ENCODE data around the gene UBE3B.

The UBE3B gene

DNA sequence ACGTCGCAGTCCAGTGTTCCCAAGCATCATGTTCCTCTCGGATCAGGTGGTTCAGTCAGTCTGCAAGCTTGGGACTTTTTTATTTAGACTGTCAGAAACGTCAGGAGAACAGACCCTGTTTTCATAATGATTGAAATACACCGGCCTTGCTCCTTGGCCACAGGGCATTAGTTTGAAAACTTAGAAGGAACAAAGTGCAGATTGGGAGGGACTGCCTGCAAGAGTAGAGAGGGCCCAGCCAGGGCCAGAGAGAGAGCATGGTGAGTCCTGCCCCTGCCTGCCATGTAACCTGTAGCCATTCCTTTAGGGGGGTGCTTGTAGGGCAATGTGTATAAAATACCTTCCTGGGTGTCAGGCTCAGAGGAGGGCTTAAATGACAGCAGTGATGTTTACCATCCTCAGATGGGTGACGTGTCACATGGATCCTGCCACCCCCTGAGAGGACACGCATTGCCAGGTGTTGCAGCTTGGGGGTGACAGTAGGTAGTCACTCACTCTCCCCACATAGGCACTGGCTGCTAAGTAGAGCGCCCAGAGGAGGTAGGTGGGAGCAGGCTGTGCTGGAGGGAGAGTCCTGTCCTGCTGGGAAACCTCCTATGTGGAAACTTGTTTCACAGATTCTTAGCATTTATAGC is 50.2 kb downstream of the UBE3B start:
- Histone ChIP-seq H3K9me2 (ENCODE audit: low read depth, low read length) (no peaks in the 10 kb centered on the region), H3K4me2 (ENCODE audit: low read length) (no peak overlapping the region), H2AFZ (ENCODE audit: low read length) (no peak overlapping the region), H3K27me3 (ENCODE audit: insufficient read depth, low read length) (no peaks in the 10 kb centered on the region), H3K4me1 (ENCODE audit: insufficient read depth, low read length, severe bottlenecking) (no peaks in the 10 kb centered on the region), H3K27ac (ENCODE audit: low read depth, low read length, poor library complexity, severe bottlenecking) (no peak overlapping the region), H3K79me2 (ENCODE audit: insufficient read depth, low read length) (no peaks in the 10 kb centered on the region), H3K9me3 (ENCODE audit: low read length) (no peaks in the 10 kb centered on the region), H3K9ac (ENCODE audit: low read length) (no peak overlapping the region), H3K36me3 (ENCODE audit: insufficient read depth, low read length) (no peaks in the 10 kb centered on the region), H4K20me1 (ENCODE audit: insufficient read depth, low read length) (no peaks in the 10 kb centered on the region), H3F3A (ENCODE audit: insufficient read depth, low read length) (no peaks in the 10 kb centered on the region), H3K4me3 (ENCODE audit: low read depth, low read length, poor library complexity, severe bottlenecking) (no peak overlapping the region)
- TF ChIP-seq EZH2 (IDR thresholded peaks at IDR 0.05; ENCODE audit: borderline replicate concordance, low read length), result no peak
- TF ChIP-seq, protein P1, sequence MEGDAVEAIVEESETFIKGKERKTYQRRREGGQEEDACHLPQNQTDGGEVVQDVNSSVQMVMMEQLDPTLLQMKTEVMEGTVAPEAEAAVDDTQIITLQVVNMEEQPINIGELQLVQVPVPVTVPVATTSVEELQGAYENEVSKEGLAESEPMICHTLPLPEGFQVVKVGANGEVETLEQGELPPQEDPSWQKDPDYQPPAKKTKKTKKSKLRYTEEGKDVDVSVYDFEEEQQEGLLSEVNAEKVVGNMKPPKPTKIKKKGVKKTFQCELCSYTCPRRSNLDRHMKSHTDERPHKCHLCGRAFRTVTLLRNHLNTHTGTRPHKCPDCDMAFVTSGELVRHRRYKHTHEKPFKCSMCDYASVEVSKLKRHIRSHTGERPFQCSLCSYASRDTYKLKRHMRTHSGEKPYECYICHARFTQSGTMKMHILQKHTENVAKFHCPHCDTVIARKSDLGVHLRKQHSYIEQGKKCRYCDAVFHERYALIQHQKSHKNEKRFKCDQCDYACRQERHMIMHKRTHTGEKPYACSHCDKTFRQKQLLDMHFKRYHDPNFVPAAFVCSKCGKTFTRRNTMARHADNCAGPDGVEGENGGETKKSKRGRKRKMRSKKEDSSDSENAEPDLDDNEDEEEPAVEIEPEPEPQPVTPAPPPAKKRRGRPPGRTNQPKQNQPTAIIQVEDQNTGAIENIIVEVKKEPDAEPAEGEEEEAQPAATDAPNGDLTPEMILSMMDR (IDR thresholded peaks at IDR 0.05; ENCODE audit: low read length), result no peak

DNA sequence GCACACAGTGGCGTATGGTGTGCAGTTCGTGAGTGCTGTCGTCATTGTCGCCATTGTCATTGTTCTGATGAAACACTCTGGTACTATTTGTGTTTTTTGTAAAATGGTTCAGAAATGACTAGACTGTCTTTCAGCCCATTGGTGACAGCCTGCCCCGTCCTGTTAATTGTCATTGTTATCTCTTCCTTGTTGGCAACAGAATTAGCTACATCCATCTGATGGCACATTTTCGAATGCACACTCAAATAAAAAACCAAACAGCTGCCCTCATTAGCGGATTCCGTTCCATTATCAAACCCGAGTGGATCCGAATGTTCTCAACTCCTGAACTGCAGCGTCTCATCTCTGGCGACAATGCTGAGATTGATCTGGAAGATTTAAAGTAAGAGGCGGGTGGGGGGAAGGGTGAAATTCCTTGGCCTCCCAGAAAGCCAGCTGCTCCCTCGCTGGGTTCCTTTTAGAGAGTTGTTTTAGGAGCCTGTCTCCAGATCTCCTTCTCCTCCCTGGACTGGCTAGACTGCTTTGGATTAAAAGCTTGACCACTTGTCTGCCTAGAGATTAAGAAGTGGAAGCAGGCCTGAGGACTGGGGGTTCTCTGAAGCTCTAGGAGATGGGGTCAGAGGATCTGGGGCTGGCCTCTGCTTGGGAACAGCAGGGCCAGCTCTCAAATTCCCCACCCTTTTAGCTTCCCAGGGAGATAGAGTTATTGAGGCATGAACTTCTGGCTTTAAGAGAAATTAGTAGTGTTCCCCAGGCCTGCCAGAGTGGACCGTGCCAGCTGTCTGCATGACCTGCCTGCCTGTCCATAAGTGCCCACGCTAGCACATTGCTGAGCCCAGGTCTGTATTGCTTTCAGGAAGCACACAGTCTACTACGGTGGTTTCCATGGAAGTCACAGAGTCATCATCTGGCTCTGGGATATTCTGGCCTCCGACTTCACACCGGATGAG is 52.5 kb downstream of the UBE3B start:
- Histone ChIP-seq H2AFZ (ENCODE audit: low read length) (no peak overlapping the region), H3K9me3 (ENCODE audit: low read length) (no peaks in the 10 kb centered on the region), H3K27ac (ENCODE audit: low read depth, low read length, poor library complexity, severe bottlenecking) (no peak overlapping the region), H3K9ac (ENCODE audit: low read length) (no peak overlapping the region), H3K27me3 (ENCODE audit: insufficient read depth, low read length) (no peaks in the 10 kb centered on the region), H3K4me2 (ENCODE audit: low read length) (no peak overlapping the region), H3F3A (ENCODE audit: insufficient read depth, low read length) (no peaks in the 10 kb centered on the region), H3K4me3 (ENCODE audit: low read depth, low read length, poor library complexity, severe bottlenecking) (no peak overlapping the region), H3K79me2 (ENCODE audit: insufficient read depth, low read length) (no peaks in the 10 kb centered on the region), H4K20me1 (ENCODE audit: insufficient read depth, low read length) (no peaks in the 10 kb centered on the region), H3K4me1 (ENCODE audit: insufficient read depth, low read length, severe bottlenecking) (no peaks in the 10 kb centered on the region), H3K36me3 (ENCODE audit: insufficient read depth, low read length) (no peaks in the 10 kb centered on the region), H3K9me2 (ENCODE audit: low read depth, low read length) (no peaks in the 10 kb centered on the region)
- TF ChIP-seq, protein P1 (IDR thresholded peaks at IDR 0.05; ENCODE audit: low read length), result no peak
- no peak for TF ChIP-seq EZH2 (IDR thresholded peaks at IDR 0.05; ENCODE audit: borderline replicate concordance, low read length)

- H3K9ac ChIP-seq (ENCODE audit: low read length), result no peak overlapping the region
- H3K36me3 ChIP-seq (ENCODE audit: insufficient read depth, low read length), result no peaks in the 10 kb centered on the region
- no peaks in the 10 kb centered on the region for H3K79me2 ChIP-seq (ENCODE audit: insufficient read depth, low read length)
- H4K20me1 ChIP-seq (ENCODE audit: insufficient read depth, low read length), result no peaks in the 10 kb centered on the region
- H3K4me1 ChIP-seq (ENCODE audit: insufficient read depth, low read length, severe bottlenecking), result no peaks in the 10 kb centered on the region
- no peaks in the 10 kb centered on the region for H3F3A ChIP-seq (ENCODE audit: insufficient read depth, low read length)
- no peak overlapping the region for H2AFZ ChIP-seq (ENCODE audit: low read length)
- no peak overlapping the region for H3K27ac ChIP-seq (ENCODE audit: low read depth, low read length, poor library complexity, severe bottlenecking)
- H3K27me3 ChIP-seq (ENCODE audit: insufficient read depth, low read length), result no peaks in the 10 kb centered on the region
- H3K9me2 ChIP-seq (ENCODE audit: low read depth, low read length), result no peaks in the 10 kb centered on the region
- TF ChIP-seq, protein P1 (IDR thresholded peaks at IDR 0.05; ENCODE audit: low read length), result no peak
- no peak for TF ChIP-seq EZH2 (IDR thresholded peaks at IDR 0.05; ENCODE audit: borderline replicate concordance, low read length)
- no peak overlapping the region for H3K4me2 ChIP-seq (ENCODE audit: low read length)
- no peak overlapping the region for H3K4me3 ChIP-seq (ENCODE audit: low read depth, low read length, poor library complexity, severe bottlenecking)
- H3K9me3 ChIP-seq (ENCODE audit: low read length), result no peaks in the 10 kb centered on the region
These were observed 54.0 kb downstream of the UBE3B start for GRCh38 chr12:109531411-109531810.

Data from OCI-LY1 (cell line).